Superior temporal gyrus (tissue), 1 donor: Measurements from ENCODE around the gene DEAF1.

Experiments used
- DNase-seq: peaks from one replicate; pipeline ENCODE4 v3.0.0-alpha.2; 2016; ENCODE audit errors: extremely low spot score

DEAF1 gene

GRCh38 chr11:721741-722345 is 26.8 kb upstream of the DEAF1 start:
- DNase-seq: no peak

GRCh38 chr11:721247-721740 is 26.3 kb upstream of the DEAF1 start:
- no peak for DNase-seq

GRCh38 chr11:720642-721246 is 25.7 kb upstream of the DEAF1 start:
- DNase-seq: no peak

GRCh38 chr11:720017-720641 is 25.1 kb upstream of the DEAF1 start:
- no peak for DNase-seq

- no peak for DNase-seq
Measured at GRCh38 chr11:719214-720016, 24.4 kb upstream of the DEAF1 start.

GRCh38 chr11:714436-714835 is 19.4 kb upstream of the DEAF1 start:
- no peak for DNase-seq

- no peak for DNase-seq
Measured at GRCh38 chr11:709109-709997, 14.3 kb upstream of the DEAF1 start.

- no peak for DNase-seq
Measured at GRCh38 chr11:708511-708910, 13.5 kb upstream of the DEAF1 start.

- no peak for DNase-seq
Measured at GRCh38 chr11:707817-708420, 12.9 kb upstream of the DEAF1 start.

- no peak for DNase-seq
Measured at GRCh38 chr11:706957-707816, 12.2 kb upstream of the DEAF1 start.

GRCh38 chr11:706439-706956 is 11.5 kb upstream of the DEAF1 start:
- no peak for DNase-seq

- no peak for DNase-seq
Measured at GRCh38 chr11:705646-706438, 10.8 kb upstream of the DEAF1 start, which contains the start of gene EPS8L2. EPS8L2 (plus strand) TSS chr11:706231; CDS start chr11:709408, 3,177 bp downstream.

- no peak for DNase-seq
Measured at GRCh38 chr11:704781-705645, 10.0 kb upstream of the DEAF1 start.

- no peak for DNase-seq
Measured at GRCh38 chr11:704228-704674, 9.2 kb upstream of the DEAF1 start.

GRCh38 chr11:703506-703905 is 8.5 kb upstream of the DEAF1 start:
- DNase-seq: no peak

GRCh38 chr11:702462-703461 is 7.7 kb upstream of the DEAF1 start:
- DNase-seq: no peak
